Measurements from ENCODE around the gene TAF7. TPM values are rescaled to one million over a fixed set of nuclear protein-coding genes. Genes with fewer than 3 reads are reported as not detected.
"Not testable (repeated sequence)": the region's sequence is repeated elsewhere in the genome, so short reads cannot be mapped to it uniquely, and the experiment has no call there.

Gene TAF7
- total and polyA plus RNA-seq, 2 donors (not counting 1 experiment from before 2014, with no cell fraction given) = 73.0 to 107 TPM

- Histone ChIP-seq H3K27ac (ENCODE audit: insufficient read depth, low read length) (no peak overlapping the region), H3K4me2 (ENCODE audit: extremely low read depth, insufficient read depth, low read length) (peak overlapping the region; percentile 63), H4K20me1 (ENCODE audit: control insufficient read depth, extremely low read depth, insufficient read depth, low read length) (no peaks in the 10 kb centered on the region), H2AFZ (ENCODE audit: low read length) (no peak overlapping the region), H3K79me2 (ENCODE audit: control insufficient read depth, insufficient read depth, low read length) (peaks cover 25% of the 10 kb centered on the region), H3K36me3 (ENCODE audit: control insufficient read depth, insufficient read depth, low read length) (peaks cover 5% of the 10 kb centered on the region), H3K4me3 (replicated peaks in 1 of 4; ENCODE audit: control extremely low read depth in 1 of 4, insufficient read depth in 1 of 4, low read depth in 3 of 4, low read length in 4 of 4) (peak overlapping the region; percentile 89 to 99 (median 93)), H3K27me3 (ENCODE audit: control insufficient read depth, insufficient read depth, low read length) (no peaks in the 10 kb centered on the region), H3K9me3 (ENCODE audit: control insufficient read depth, insufficient read depth, low read depth, low read length) (peaks cover 12% of the 10 kb centered on the region), H3K9ac (ENCODE audit: insufficient read depth, low read length) (no peak overlapping the region), H3K4me1 (ENCODE audit: control insufficient read depth, extremely low read depth, insufficient read depth, low read length) (no peaks in the 10 kb centered on the region)
- DNase-seq (ENCODE audit: low read depth in 2 of 2) = no peak
- TF ChIP-seq EZH2 (IDR thresholded peaks at IDR 0.05; ENCODE audit: low read length, missing control alignments) = no peak
- TF ChIP-seq CTCF (conservative IDR thresholded peaks at IDR 0.05 in 1 of 2, IDR thresholded peaks at IDR 0.05 in 1 of 2; ENCODE audit: low read depth in 1 of 2, low read length in 2 of 2) = no peak
These were observed 885 bp downstream of the TAF7 start for GRCh38 chr5:141319699-141320098.

- TF ChIP-seq EZH2 (IDR thresholded peaks at IDR 0.05; ENCODE audit: low read length, missing control alignments) = no peak
- no peak for TF ChIP-seq CTCF (conservative IDR thresholded peaks at IDR 0.05 in 1 of 2, IDR thresholded peaks at IDR 0.05 in 1 of 2; ENCODE audit: low read depth in 1 of 2, low read length in 2 of 2)
- H3K27me3 ChIP-seq (ENCODE audit: control insufficient read depth, insufficient read depth, low read length) = no peaks in the 10 kb centered on the region
- peaks cover 5% of the 10 kb centered on the region for H3K36me3 ChIP-seq (ENCODE audit: control insufficient read depth, insufficient read depth, low read length)
- peaks cover 12% of the 10 kb centered on the region for H3K9me3 ChIP-seq (ENCODE audit: control insufficient read depth, insufficient read depth, low read depth, low read length)
- no peaks in the 10 kb centered on the region for H3K4me1 ChIP-seq (ENCODE audit: control insufficient read depth, extremely low read depth, insufficient read depth, low read length)
- no peak for DNase-seq (ENCODE audit: low read depth in 2 of 2)
- H4K20me1 ChIP-seq (ENCODE audit: control insufficient read depth, extremely low read depth, insufficient read depth, low read length) = no peaks in the 10 kb centered on the region
- no peak overlapping the region for H3K4me2 ChIP-seq (ENCODE audit: extremely low read depth, insufficient read depth, low read length)
- peak overlapping the region in 2 of 4 experiments; percentile 89 to 99 for H3K4me3 ChIP-seq (replicated peaks in 1 of 4; ENCODE audit: control extremely low read depth in 1 of 4, insufficient read depth in 1 of 4, low read depth in 3 of 4, low read length in 4 of 4)
- no peak overlapping the region for H3K9ac ChIP-seq (ENCODE audit: insufficient read depth, low read length)
- no peak overlapping the region for H2AFZ ChIP-seq (ENCODE audit: low read length)
- H3K79me2 ChIP-seq (ENCODE audit: control insufficient read depth, insufficient read depth, low read length) = peaks cover 25% of the 10 kb centered on the region
- no peak overlapping the region for H3K27ac ChIP-seq (ENCODE audit: insufficient read depth, low read length)
These were observed 1.4 kb downstream of the TAF7 start for GRCh38 chr5:141319202-141319601.

GRCh38 chr5:141316963-141317362 lies 3.6 kb downstream of the TAF7 start:
- H3K4me1 ChIP-seq (ENCODE audit: control insufficient read depth, extremely low read depth, insufficient read depth, low read length); H3K4me2 ChIP-seq (ENCODE audit: extremely low read depth, insufficient read depth, low read length); H2AFZ ChIP-seq (ENCODE audit: low read length); H3K9ac ChIP-seq (ENCODE audit: insufficient read depth, low read length); H3K4me3 ChIP-seq (replicated peaks in 1 of 4; ENCODE audit: control extremely low read depth in 1 of 4, insufficient read depth in 1 of 4, low read depth in 3 of 4, low read length in 4 of 4); H3K27me3 ChIP-seq (ENCODE audit: control insufficient read depth, insufficient read depth, low read length); H4K20me1 ChIP-seq (ENCODE audit: control insufficient read depth, extremely low read depth, insufficient read depth, low read length); DNase-seq (ENCODE audit: low read depth in 2 of 2); H3K36me3 ChIP-seq (ENCODE audit: control insufficient read depth, insufficient read depth, low read length); H3K27ac ChIP-seq (ENCODE audit: insufficient read depth, low read length): not testable (repeated sequence)
- Histone ChIP-seq H3K79me2 (ENCODE audit: control insufficient read depth, insufficient read depth, low read length) (peaks cover 25% of the 10 kb centered on the region), H3K9me3 (ENCODE audit: control insufficient read depth, insufficient read depth, low read depth, low read length) (peaks cover 12% of the 10 kb centered on the region)

All from fibroblast of lung (primary cell).